Measurements from ENCODE around the gene CLDN6.

Gene CLDN6

GRCh38 chr16:2987286-2987685, 30.7 kb downstream of the CLDN6 start:
- DNase-seq (ENCODE audit: low spot score): no peak

- no peak for DNase-seq (ENCODE audit: low spot score)
Measured at GRCh38 chr16:2986623-2987188, 31.3 kb downstream of the CLDN6 start.

GRCh38 chr16:2985893-2986355, 32.1 kb downstream of the CLDN6 start:
- DNase-seq (ENCODE audit: low spot score): no peak

- peak; percentile 82 for DNase-seq (ENCODE audit: low spot score)
Measured at GRCh38 chr16:2985462-2985861, 32.5 kb downstream of the CLDN6 start.

- DNase-seq (ENCODE audit: low spot score): peak; percentile 89
Measured at GRCh38 chr16:2983706-2984136, 34.3 kb downstream of the CLDN6 start.

- no peak for DNase-seq (ENCODE audit: low spot score)
Measured at GRCh38 chr16:2982402-2982801, 35.6 kb downstream of the CLDN6 start.

- DNase-seq (ENCODE audit: low spot score): no peak
Measured at GRCh38 chr16:2981899-2982250, 36.1 kb downstream of the CLDN6 start.

- DNase-seq (ENCODE audit: low spot score): no peak
Measured at GRCh38 chr16:2981177-2981898, 36.6 kb downstream of the CLDN6 start.

- DNase-seq (ENCODE audit: low spot score): peak; percentile 95
Measured at GRCh38 chr16:2980227-2981176, 37.5 kb downstream of the CLDN6 start, which contains the start of gene PKMYT1. PKMYT1 (minus strand) TSS chr16:2980446; CDS start chr16:2979657, 789 bp downstream.

- no peak for DNase-seq (ENCODE audit: low spot score)
Measured at GRCh38 chr16:2979669-2980226, 38.2 kb downstream of the CLDN6 start.

GRCh38 chr16:2977440-2977839, 40.5 kb downstream of the CLDN6 start:
- no peak for DNase-seq (ENCODE audit: low spot score)

- no peak for DNase-seq (ENCODE audit: low spot score)
Measured at GRCh38 chr16:2976673-2977072, 41.3 kb downstream of the CLDN6 start.

- DNase-seq (ENCODE audit: low spot score): no peak
Measured at GRCh38 chr16:2976201-2976600, 41.8 kb downstream of the CLDN6 start.

- no peak for DNase-seq (ENCODE audit: low spot score)
Measured at GRCh38 chr16:2975161-2975795, 42.7 kb downstream of the CLDN6 start.

- no peak for DNase-seq (ENCODE audit: low spot score)
Measured at GRCh38 chr16:2974319-2975056, 43.5 kb downstream of the CLDN6 start.

GRCh38 chr16:2973605-2974318, 44.2 kb downstream of the CLDN6 start:
- DNase-seq (ENCODE audit: low spot score): no peak

GRCh38 chr16:2973093-2973492, 44.9 kb downstream of the CLDN6 start:
- DNase-seq (ENCODE audit: low spot score): no peak

- no peak for DNase-seq (ENCODE audit: low spot score)
Measured at GRCh38 chr16:2971985-2972784, 45.8 kb downstream of the CLDN6 start.
